Mesenchymal stem cell (in vitro differentiated cells and primary cell): ENCODE data around the gene TEDC2.
A peak's percentile ranks its signal among the peaks of the same experiment; 100 is the strongest.

Experiments used
- DNase-seq: peaks from one replicate; pipeline ENCODE4 v3.0.0-alpha.2; 2013
- H2AFZ ChIP-seq: one replicate; pipeline ENCODE4 v1.6.1; 2013; ENCODE audit warnings: low read depth, mild to moderate bottlenecking, control low read depth, inconsistent platforms, low read length, moderate library complexity
- H2AK5ac ChIP-seq: 2 replicates; pipeline ENCODE4 v1.6.1; 2013; ENCODE audit warnings: low read length, moderate library complexity, mild to moderate bottlenecking, inconsistent platforms; ENCODE audit not compliant: severe bottlenecking
- H2BK120ac ChIP-seq: one replicate; pipeline ENCODE4 v1.6.1; 2013; ENCODE audit warnings: low read depth, mild to moderate bottlenecking, inconsistent platforms, low read length, moderate library complexity
- H2BK12ac ChIP-seq, 2 experiments: one replicate each; pipeline ENCODE4 v1.6.1; 2013; ENCODE audit warnings: inconsistent platforms in 2 of 2, low read length in 2 of 2, mild to moderate bottlenecking in 2 of 2, moderate library complexity in 2 of 2, control low read depth in 1 of 2
- H2BK15ac ChIP-seq: one replicate; pipeline ENCODE4 v1.6.1; 2013; ENCODE audit warnings: mild to moderate bottlenecking, low read depth, inconsistent platforms; ENCODE audit not compliant: poor library complexity, severe bottlenecking
- H2BK5ac ChIP-seq: 2 replicates; pipeline ENCODE4 v1.6.1; 2013; ENCODE audit warnings: low read depth, mild to moderate bottlenecking, low read length, control low read depth, inconsistent platforms; ENCODE audit not compliant: poor library complexity, severe bottlenecking
- H3K14ac ChIP-seq, 2 experiments: one replicate each; pipeline ENCODE4 v1.6.1; 2013; ENCODE audit warnings: inconsistent platforms in 2 of 2, low read length in 2 of 2, control low read depth in 1 of 2, mild to moderate bottlenecking in 1 of 2, moderate library complexity in 1 of 2
- H3K18ac ChIP-seq, 2 experiments: one replicate each; pipeline ENCODE4 v1.6.1; 2013; ENCODE audit warnings: inconsistent platforms in 2 of 2, low read length in 2 of 2, control low read depth in 1 of 2, low read depth in 1 of 2, mild to moderate bottlenecking in 1 of 2
- H3K23ac ChIP-seq, 2 experiments: one replicate each; pipeline ENCODE4 v1.6.1; 2013; ENCODE audit warnings: inconsistent platforms in 2 of 2, low read length in 2 of 2, mild to moderate bottlenecking in 2 of 2, moderate library complexity in 2 of 2, control low read depth in 1 of 2
- H3K27ac ChIP-seq: 2 replicates; pipeline ENCODE4 v1.5.1; 2013; ENCODE audit warnings: mild to moderate bottlenecking, moderate library complexity, low read length, control low read depth, inconsistent platforms; ENCODE audit not compliant: poor library complexity, severe bottlenecking
- H3K27me3 ChIP-seq, 2 experiments: 2 replicates each; pipeline versions ENCODE4 v1.6.1 to v1.7.0; 2013; ENCODE audit warnings: low read length in 2 of 2, mild to moderate bottlenecking in 2 of 2, moderate library complexity in 2 of 2, control low read depth in 1 of 2, inconsistent platforms in 1 of 2; ENCODE audit not compliant: control insufficient read depth in 1 of 2, insufficient read depth in 1 of 2
- H3K36me3 ChIP-seq, 2 experiments: 2 replicates each; pipeline versions ENCODE4 v1.6.1 to v1.7.0; 2013; ENCODE audit warnings: low read length in 2 of 2, control low read depth in 1 of 2, inconsistent platforms in 1 of 2, low read depth in 1 of 2, mild to moderate bottlenecking in 1 of 2; ENCODE audit not compliant: insufficient read depth in 2 of 2, control insufficient read depth in 1 of 2
- H3K4ac ChIP-seq, 2 experiments: one replicate each; pipeline ENCODE4 v1.6.1; 2013; ENCODE audit warnings: inconsistent platforms in 2 of 2, low read length in 2 of 2, mild to moderate bottlenecking in 2 of 2, moderate library complexity in 2 of 2, control low read depth in 1 of 2, low read depth in 1 of 2
- H3K4me1 ChIP-seq: 2 replicates; pipeline ENCODE4 v1.6.1; 2013; ENCODE audit warnings: low read depth, low read length, control low read depth; ENCODE audit not compliant: control insufficient read depth, insufficient read depth
- H3K4me2 ChIP-seq: 2 replicates; pipeline ENCODE4 v1.6.1; 2013; ENCODE audit warnings: low read length, mild to moderate bottlenecking, inconsistent platforms; ENCODE audit not compliant: poor library complexity, severe bottlenecking
- H3K4me3 ChIP-seq, 2 experiments: 2 replicates each; pipeline versions ENCODE4 v1.5.1 to v1.7.0; 2013; ENCODE audit warnings: low read length in 2 of 2, mild to moderate bottlenecking in 2 of 2, control low read depth in 1 of 2, low read depth in 1 of 2; ENCODE audit not compliant: insufficient read depth in 1 of 2
- H3K79me1 ChIP-seq: replicated peaks from 2 replicates; pipeline ENCODE4 v1.6.1; 2013; ENCODE audit warnings: mild to moderate bottlenecking, control low read depth, low read length, inconsistent platforms; ENCODE audit not compliant: poor library complexity, severe bottlenecking
- H3K9ac ChIP-seq: 2 replicates; pipeline ENCODE4 v1.7.0; 2013; ENCODE audit warnings: mild to moderate bottlenecking, low read length, moderate library complexity
- H3K9me3 ChIP-seq: 2 replicates; pipeline ENCODE4 v1.7.0; 2013; ENCODE audit warnings: mild to moderate bottlenecking, low read length; ENCODE audit not compliant: control insufficient read depth
- H4K8ac ChIP-seq: one replicate; pipeline ENCODE4 v1.6.1; 2013; ENCODE audit warnings: inconsistent platforms, mild to moderate bottlenecking, low read length, moderate library complexity
- H4K91ac ChIP-seq: one replicate; pipeline ENCODE4 v1.6.1; 2013; ENCODE audit warnings: mild to moderate bottlenecking, low read length, inconsistent platforms
- WGBS: methylation state at CpG from one replicate; pipeline ENCODE4 v1.1.7; 2013; ENCODE audit warnings: mixed read lengths; 5-methylcytosine and 5-hydroxymethylcytosine counted together

The TEDC2 gene

DNA sequence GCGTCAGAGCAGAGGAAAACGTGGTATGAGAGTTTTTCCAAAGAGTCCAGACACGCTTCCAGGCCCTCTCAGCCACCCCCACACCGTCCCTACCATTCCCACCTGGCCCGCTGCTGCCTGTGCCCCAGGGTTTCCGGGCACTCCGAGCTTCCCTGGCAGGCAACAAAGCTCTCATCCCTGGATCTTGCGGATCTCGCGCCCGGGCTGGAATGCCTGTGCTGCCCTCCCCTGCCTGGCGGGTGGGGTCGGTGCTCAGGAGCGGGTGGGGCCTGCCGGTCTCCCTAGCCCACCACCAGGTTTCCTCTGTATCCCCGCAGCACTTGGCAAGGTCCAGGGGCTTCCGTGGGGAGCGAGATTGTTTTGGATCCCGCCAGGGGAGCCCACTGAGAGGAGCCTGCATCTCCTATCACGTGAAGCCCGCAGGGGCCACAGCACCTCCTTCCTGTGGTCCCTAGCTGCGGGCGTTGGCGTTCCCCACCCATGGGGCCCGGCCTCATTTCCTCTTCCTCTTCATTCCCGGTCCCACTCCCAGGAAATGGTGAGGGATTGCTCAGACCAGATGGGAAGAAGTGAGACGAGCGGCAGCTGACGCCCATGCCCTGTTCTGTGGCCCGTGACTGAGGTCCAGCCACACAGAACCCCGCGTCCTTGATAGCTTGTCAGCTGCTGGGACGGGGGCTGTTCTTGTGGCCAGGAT, 26.1 kb downstream of the TEDC2 start:
- peaks cover 50% of the 10 kb centered on the region for H3K79me1 ChIP-seq
- no peaks in the 10 kb centered on the region for H3K9me3 ChIP-seq
- H3K36me3 ChIP-seq: peaks cover 3 to 26% of the 10 kb centered on the region in 2 experiments
- peak overlapping the region in 1 of 2 experiments; percentile 53 for H3K23ac ChIP-seq
- no peak overlapping the region for H2BK12ac ChIP-seq
- no peak overlapping the region for H2AFZ ChIP-seq
- DNase-seq: no peak
- peaks cover 21% of the 10 kb centered on the region for H3K4me1 ChIP-seq
- no peak overlapping the region for H2BK15ac ChIP-seq
- no peak overlapping the region for H3K27ac ChIP-seq
- H3K27me3 ChIP-seq: no peaks in the 10 kb centered on the region
- H2AK5ac ChIP-seq: no peak overlapping the region
- no peak overlapping the region for H3K4me2 ChIP-seq
- no peak overlapping the region for H3K14ac ChIP-seq
- no peak overlapping the region for H4K91ac ChIP-seq
- H3K4me3 ChIP-seq: no peak overlapping the region
- H2BK5ac ChIP-seq: no peak overlapping the region
- WGBS: 89% methylated on average over 33 of the region's 33 CpGs
- no peak overlapping the region for H2BK120ac ChIP-seq
- no peak overlapping the region for H4K8ac ChIP-seq
- no peak overlapping the region for H3K18ac ChIP-seq
- no peak overlapping the region for H3K9ac ChIP-seq
- H3K4ac ChIP-seq: no peak overlapping the region

DNA sequence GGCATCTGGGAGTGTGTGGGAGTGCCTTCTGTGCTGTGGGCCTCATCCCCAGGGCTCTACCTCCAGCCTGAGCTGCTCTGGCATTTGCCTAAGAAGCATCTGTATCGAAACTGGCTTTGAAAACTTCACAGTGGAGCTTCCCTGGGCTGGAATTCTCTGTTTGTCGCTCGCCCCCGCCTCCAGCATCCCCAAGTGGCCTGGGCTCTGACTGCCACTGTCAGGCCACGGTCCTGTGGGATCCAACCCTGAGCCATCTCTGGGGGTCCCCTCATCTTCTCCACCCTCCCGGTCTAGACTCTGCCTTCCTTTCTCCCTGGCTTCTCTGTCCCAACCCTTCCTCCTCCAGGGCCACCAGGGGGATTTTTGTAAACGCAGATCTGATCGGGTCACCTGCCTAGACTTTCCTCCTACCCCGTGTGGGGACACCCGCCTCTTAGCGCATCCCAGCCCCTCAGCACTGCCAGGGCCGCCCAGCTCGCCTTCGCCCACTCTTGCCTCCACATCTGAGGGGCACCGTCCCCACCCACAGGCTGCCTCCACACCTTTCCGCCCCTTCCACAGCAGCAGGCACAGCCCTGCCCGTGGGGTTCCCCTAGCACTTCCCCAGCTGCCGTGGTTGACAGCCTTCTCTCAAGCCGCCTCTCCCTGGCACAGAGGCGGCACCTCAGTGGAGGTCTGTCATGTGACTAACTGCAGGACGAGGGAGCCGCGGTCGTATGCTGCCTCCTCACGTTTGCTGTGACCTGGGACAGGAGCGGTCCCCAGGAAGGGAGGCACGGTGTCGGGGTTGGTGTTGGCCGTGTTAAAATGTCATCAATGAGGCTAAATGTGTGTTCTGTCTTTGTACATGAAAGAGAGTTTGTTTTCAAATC, 27.0 kb downstream of the TEDC2 start:
- peak overlapping the region in 1 of 2 experiments; percentile 79 for H3K14ac ChIP-seq
- WGBS: 85% methylated on average over 29 of the region's 29 CpGs
- H3K27ac ChIP-seq: no peak overlapping the region

DNA sequence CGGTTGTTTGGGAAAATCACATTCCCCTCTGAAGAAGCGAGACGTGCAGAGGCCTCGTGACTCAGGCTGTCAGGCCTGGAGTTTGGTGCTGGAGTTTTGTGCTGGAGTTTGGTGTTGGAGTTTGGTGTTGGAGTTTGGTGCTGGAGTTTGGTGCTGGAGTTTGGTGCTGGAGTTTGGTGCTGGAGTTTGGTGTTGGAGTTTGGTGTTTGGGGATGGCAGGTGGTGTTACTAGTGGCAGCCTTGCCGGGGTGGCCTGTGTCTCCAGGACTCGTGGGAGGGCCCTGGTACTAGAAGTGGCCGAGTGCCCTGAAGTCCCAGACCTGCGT, 27.6 kb downstream of the TEDC2 start:
- Histone ChIP-seq H3K23ac (no peak overlapping the region), H3K14ac (no peak overlapping the region), H2BK120ac (no peak overlapping the region), H3K4me1 (peaks cover 26% of the 10 kb centered on the region), H4K91ac (no peak overlapping the region), H2BK12ac (no peak overlapping the region), H3K9ac (no peak overlapping the region), H3K18ac (no peak overlapping the region), H3K79me1 (peaks cover 48% of the 10 kb centered on the region), H2AFZ (no peak overlapping the region), H3K27me3 (no peaks in the 10 kb centered on the region), H3K4ac (peak overlapping the region in 1 of 2 experiments; percentile 1), H2AK5ac (no peak overlapping the region), H3K27ac (no peak overlapping the region), H3K36me3 (peaks cover 3 to 23% of the 10 kb centered on the region in 2 experiments), H3K4me2 (no peak overlapping the region), H2BK5ac (no peak overlapping the region), H3K9me3 (no peaks in the 10 kb centered on the region), H2BK15ac (no peak overlapping the region), H3K4me3 (no peak overlapping the region), H4K8ac (no peak overlapping the region)
- 86% methylated on average over 8 of the region's 8 CpGs for WGBS
- DNase-seq: no peak

More for the DNA sequence above, 27.0 kb downstream of the TEDC2 start:
- Histone ChIP-seq H4K8ac (peak overlapping the region; percentile 35), H3K4me2 (no peak overlapping the region), H3K9me3 (no peaks in the 10 kb centered on the region), H2BK120ac (no peak overlapping the region), H2BK15ac (no peak overlapping the region), H3K23ac (peak overlapping the region in 1 of 2 experiments; percentile 67), H3K27me3 (no peaks in the 10 kb centered on the region), H2AFZ (no peak overlapping the region), H3K36me3 (peaks cover 3 to 26% of the 10 kb centered on the region in 2 experiments), H4K91ac (no peak overlapping the region), H3K4ac (no peak overlapping the region), H2BK12ac (peak overlapping the region in 1 of 2 experiments; percentile 37), H2BK5ac (no peak overlapping the region), H2AK5ac (no peak overlapping the region), H3K79me1 (peaks cover 50% of the 10 kb centered on the region), H3K9ac (no peak overlapping the region), H3K4me1 (peaks cover 24% of the 10 kb centered on the region), H3K18ac (peak overlapping the region in 1 of 2 experiments; percentile 50), H3K4me3 (no peak overlapping the region)
- DNase-seq: no peak

DNA sequence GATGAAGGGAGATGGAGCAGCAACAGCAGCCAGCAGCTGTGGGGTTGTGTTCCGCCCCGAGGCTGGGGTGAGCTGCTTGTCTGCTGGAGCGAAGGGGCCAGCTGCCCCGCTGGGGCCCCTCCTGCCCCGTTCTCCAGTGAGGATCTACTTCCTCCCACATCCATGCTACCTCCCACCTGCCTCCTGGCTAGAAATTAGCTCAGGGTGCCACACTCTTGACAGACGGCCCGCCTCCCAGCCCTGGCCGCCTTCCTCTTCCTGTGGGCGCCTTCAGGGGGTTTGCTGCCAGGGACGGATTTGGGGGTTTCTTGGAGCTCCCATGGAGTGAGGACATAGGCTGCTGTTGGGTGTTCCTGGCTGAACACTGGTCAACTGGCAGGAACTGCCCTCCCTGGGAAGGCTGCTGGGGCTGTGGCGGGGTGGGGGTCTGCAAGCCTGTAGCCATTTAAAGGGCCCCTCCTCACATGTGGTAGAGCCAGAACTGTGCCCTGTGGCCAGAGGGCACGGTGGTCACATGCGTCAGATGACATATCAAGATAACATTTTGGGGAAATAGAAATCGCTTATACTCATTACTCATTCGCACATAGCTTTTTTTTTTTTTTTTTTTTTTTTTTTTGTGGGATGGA, 28.1 kb downstream of the TEDC2 start:
- no peak for DNase-seq
- Histone ChIP-seq H3K23ac (no peak overlapping the region), H2BK12ac (no peak overlapping the region), H3K9me3 (no peaks in the 10 kb centered on the region), H4K8ac (no peak overlapping the region), H2BK5ac (no peak overlapping the region), H2BK120ac (no peak overlapping the region), H4K91ac (peak overlapping the region; percentile 52), H3K4me3 (no peak overlapping the region), H2BK15ac (no peak overlapping the region), H3K18ac (no peak overlapping the region), H3K27me3 (no peaks in the 10 kb centered on the region), H3K4ac (peak overlapping the region in 1 of 2 experiments; percentile 1), H3K36me3 (peaks cover 3 to 23% of the 10 kb centered on the region in 2 experiments), H2AK5ac (no peak overlapping the region), H3K4me2 (no peak overlapping the region), H3K27ac (no peak overlapping the region), H3K4me1 (peaks cover 27% of the 10 kb centered on the region), H3K79me1 (peaks cover 47% of the 10 kb centered on the region), H2AFZ (no peak overlapping the region), H3K14ac (no peak overlapping the region), H3K9ac (no peak overlapping the region)
- 81% methylated on average over 11 of the region's 15 CpGs for WGBS
